ENCODE results near the gene LRP2. TPM values are rescaled to one million over a fixed set of nuclear protein-coding genes. Genes with fewer than 3 reads are reported as not detected.
"Not testable (repeated sequence)": the region's sequence is repeated elsewhere in the genome, so short reads cannot be mapped to it uniquely, and the experiment has no call there.

Gene LRP2
- not detected for total RNA-seq

GRCh38 chr2:169362118-169362893 is at the start of gene LRP2:
LRP2 (minus strand) TSS chr2:169362534; CDS start chr2:169362399, 135 bp downstream.
- DNase-seq (ENCODE audit: low spot score in 2 of 2) = no peak
- peak within 1 kb of the TSS; percentile 20 to 65 (median 58) for H3K4me3 ChIP-seq
- H3K9me3 ChIP-seq = no peaks in the 10 kb centered on the region
- peaks cover 0 to 38% (median 28%) of the 10 kb centered on the region in 4 donors for H3K4me1 ChIP-seq
- TF ChIP-seq EP300 (IDR thresholded peaks at IDR 0.05) (no peak), POLR2A (IDR thresholded peaks at IDR 0.05) (no peak)
- TF ChIP-seq, protein P1, sequence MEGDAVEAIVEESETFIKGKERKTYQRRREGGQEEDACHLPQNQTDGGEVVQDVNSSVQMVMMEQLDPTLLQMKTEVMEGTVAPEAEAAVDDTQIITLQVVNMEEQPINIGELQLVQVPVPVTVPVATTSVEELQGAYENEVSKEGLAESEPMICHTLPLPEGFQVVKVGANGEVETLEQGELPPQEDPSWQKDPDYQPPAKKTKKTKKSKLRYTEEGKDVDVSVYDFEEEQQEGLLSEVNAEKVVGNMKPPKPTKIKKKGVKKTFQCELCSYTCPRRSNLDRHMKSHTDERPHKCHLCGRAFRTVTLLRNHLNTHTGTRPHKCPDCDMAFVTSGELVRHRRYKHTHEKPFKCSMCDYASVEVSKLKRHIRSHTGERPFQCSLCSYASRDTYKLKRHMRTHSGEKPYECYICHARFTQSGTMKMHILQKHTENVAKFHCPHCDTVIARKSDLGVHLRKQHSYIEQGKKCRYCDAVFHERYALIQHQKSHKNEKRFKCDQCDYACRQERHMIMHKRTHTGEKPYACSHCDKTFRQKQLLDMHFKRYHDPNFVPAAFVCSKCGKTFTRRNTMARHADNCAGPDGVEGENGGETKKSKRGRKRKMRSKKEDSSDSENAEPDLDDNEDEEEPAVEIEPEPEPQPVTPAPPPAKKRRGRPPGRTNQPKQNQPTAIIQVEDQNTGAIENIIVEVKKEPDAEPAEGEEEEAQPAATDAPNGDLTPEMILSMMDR (IDR thresholded peaks at IDR 0.05) = no peak
- H3K36me3 ChIP-seq = no peaks in the 10 kb centered on the region
- H3K27ac ChIP-seq = no peak within 1 kb of the TSS
- H3K27me3 ChIP-seq = peaks cover 0 to 66% of the 10 kb centered on the region in 2 donors
- WGBS, 2 donors = 1 to 2% methylated on average over 38 to 52 of the region's 75 CpGs

DNA sequence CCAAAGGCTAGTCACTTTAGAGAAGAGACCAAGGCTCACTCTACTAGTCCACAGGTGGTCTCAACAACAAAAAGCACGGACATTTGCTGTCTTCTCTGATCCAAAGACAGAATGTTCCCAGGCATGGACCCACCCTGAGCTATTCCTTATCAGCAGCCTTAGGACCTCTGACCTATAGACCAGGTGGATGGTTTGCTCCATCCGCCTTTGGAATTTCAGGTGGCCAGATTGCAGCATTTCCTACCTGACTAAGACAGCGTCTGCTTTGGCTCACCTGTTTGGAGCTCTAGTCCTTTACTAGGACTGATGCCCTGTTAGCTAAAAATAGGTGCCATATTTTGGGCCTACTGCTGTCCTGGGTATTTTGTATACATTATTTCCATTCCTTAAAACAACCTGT is 44.6 kb upstream of the LRP2 start:
- TF ChIP-seq EP300 (IDR thresholded peaks at IDR 0.05) (no peak), POLR2A (IDR thresholded peaks at IDR 0.05) (no peak)
- TF ChIP-seq, protein P1 (IDR thresholded peaks at IDR 0.05) = no peak
- Histone ChIP-seq H3K27me3 (no peaks in the 10 kb centered on the region), H3K4me1 (no peaks in the 10 kb centered on the region), H3K4me3 (no peak overlapping the region), H3K9me3 (no peaks in the 10 kb centered on the region), H3K27ac (no peak overlapping the region), H3K36me3 (no peaks in the 10 kb centered on the region)
- DNase-seq (ENCODE audit: low spot score in 2 of 2) = no peak
- WGBS, 2 donors = 89 to 93% methylated on average over 3 of the region's 3 CpGs

DNA sequence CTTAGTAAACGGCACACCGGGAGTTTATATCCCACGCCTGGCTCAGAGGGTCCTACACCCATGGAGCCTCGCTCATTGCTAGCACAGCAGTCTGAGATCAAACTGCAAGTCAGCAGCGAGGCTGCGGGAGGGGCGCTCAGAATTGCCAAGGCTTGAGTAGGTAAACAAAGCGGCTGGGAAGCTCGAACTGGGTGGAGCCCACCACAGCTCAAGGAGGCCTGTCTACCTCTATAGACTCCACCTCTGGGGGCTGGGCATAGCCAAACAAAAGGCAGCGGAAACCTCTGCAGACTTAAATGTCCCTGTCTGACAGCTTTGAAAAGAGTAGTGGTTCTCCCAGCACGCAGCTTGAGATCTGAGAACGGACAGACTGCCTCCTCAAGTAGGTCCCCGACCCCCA is 37.2 kb upstream of the LRP2 start:
- not testable (repeated sequence) for H3K27ac ChIP-seq; H3K9me3 ChIP-seq; H3K4me3 ChIP-seq; H3K4me1 ChIP-seq; DNase-seq (ENCODE audit: low spot score in 2 of 2); H3K36me3 ChIP-seq; H3K27me3 ChIP-seq
- WGBS, 2 donors = 87 to 93% methylated on average over 13 of the region's 13 CpGs

GRCh38 chr2:169397697-169398096 is 35.4 kb upstream of the LRP2 start:
- H3K27me3 ChIP-seq = no peaks in the 10 kb centered on the region
- H3K4me3 ChIP-seq = no peak overlapping the region
- WGBS, 2 donors = 43 to 51% methylated on average over 2 of the region's 2 CpGs
- H3K9me3 ChIP-seq = no peaks in the 10 kb centered on the region
- H3K4me1 ChIP-seq = no peaks in the 10 kb centered on the region
- H3K36me3 ChIP-seq = no peaks in the 10 kb centered on the region
- H3K27ac ChIP-seq = no peak overlapping the region
- TF ChIP-seq POLR2A (IDR thresholded peaks at IDR 0.05) (no peak), EP300 (IDR thresholded peaks at IDR 0.05) (no peak)
- TF ChIP-seq, protein P1 (IDR thresholded peaks at IDR 0.05) = no peak
- no peak for DNase-seq (ENCODE audit: low spot score in 2 of 2)

GRCh38 chr2:169395821-169396374 is 33.6 kb upstream of the LRP2 start:
- no peak for DNase-seq (ENCODE audit: low spot score in 2 of 2)
- WGBS, 2 donors = 63 to 71% methylated on average over 9 of the region's 9 CpGs
- Histone ChIP-seq H3K4me3 (no peak overlapping the region), H3K36me3 (no peaks in the 10 kb centered on the region), H3K27me3 (no peaks in the 10 kb centered on the region), H3K4me1 (no peaks in the 10 kb centered on the region), H3K9me3 (no peaks in the 10 kb centered on the region), H3K27ac (no peak overlapping the region)
- TF ChIP-seq, protein P1 (IDR thresholded peaks at IDR 0.05) = no peak
- no peak for TF ChIP-seq POLR2A (IDR thresholded peaks at IDR 0.05)
- TF ChIP-seq EP300 (IDR thresholded peaks at IDR 0.05) = no peak
